Measurements from ENCODE around the gene C2CD4C. TPM values are rescaled to one million over a fixed set of nuclear protein-coding genes. Genes with fewer than 3 reads are reported as not detected.

The C2CD4C gene
- total RNA-seq, 2 experiments from 2014 or later, result 0.09 to 0.11 TPM

- no peaks in the 10 kb centered on the region for H3K9me3 Mint-ChIP-seq (ENCODE audit: low read depth)
- H3K27ac Mint-ChIP-seq, result no peak overlapping the region
- H3K4me3 Mint-ChIP-seq, result no peak overlapping the region
- intact Hi-C loops (cut with DNase I, micrococcal nuclease), result no loop called here
- peaks cover 11% of the 10 kb centered on the region for H3K27me3 Mint-ChIP-seq
- H3K4me1 Mint-ChIP-seq, result peaks cover 6% of the 10 kb centered on the region
- ChIA-PET CTCF (interaction anchor here (1.8 kb wide), 1 partner anchor 96 kb away, joined by 4 read pairs; no protein-coding TSS in a partner anchor), POLR2A (no interaction called here)
- H3K36me3 Mint-ChIP-seq (ENCODE audit: low read depth), result no peaks in the 10 kb centered on the region
- ATAC-seq, result no peak
- no peak for DNase-seq
These were observed 1.4 kb upstream of the C2CD4C start for GRCh38 chr19:410243-410781.

- Mint-ChIP-seq H3K4me3 (peak overlapping the region; percentile 40), H3K4me1 (peaks cover 6% of the 10 kb centered on the region), H3K27ac (no peak overlapping the region), H3K27me3 (peaks cover 11% of the 10 kb centered on the region), H3K36me3 (ENCODE audit: low read depth) (no peaks in the 10 kb centered on the region), H3K9me3 (ENCODE audit: low read depth) (no peaks in the 10 kb centered on the region)
- CTCF ChIA-PET, result interaction anchor here (1.8 kb wide), 1 partner anchor 97 kb away, joined by 4 read pairs; no protein-coding TSS in a partner anchor
- intact Hi-C loops (cut with DNase I, micrococcal nuclease), result no loop called here
- POLR2A ChIA-PET, result no interaction called here
- peak; percentile 50 for ATAC-seq
- peak; percentile 33 for DNase-seq
These were observed 732 bp upstream of the C2CD4C start for GRCh38 chr19:409516-410242.

- DNase-seq (no peak), ATAC-seq (no peak)
- POLR2A ChIA-PET, result no interaction called here
- H3K4me3 Mint-ChIP-seq, result no peak overlapping the region
- H3K27ac Mint-ChIP-seq, result no peak overlapping the region
- intact Hi-C loops (cut with DNase I, micrococcal nuclease), result no loop called here
- peaks cover 13% of the 10 kb centered on the region for H3K27me3 Mint-ChIP-seq
- peaks cover 6% of the 10 kb centered on the region for H3K4me1 Mint-ChIP-seq
- H3K36me3 Mint-ChIP-seq (ENCODE audit: low read depth), result no peaks in the 10 kb centered on the region
- CTCF ChIA-PET, result interaction anchor here (1.8 kb wide), 1 partner anchor 98 kb away, joined by 4 read pairs; no protein-coding TSS in a partner anchor
- no peaks in the 10 kb centered on the region for H3K9me3 Mint-ChIP-seq (ENCODE audit: low read depth)
These were observed 476 bp downstream of the C2CD4C start for GRCh38 chr19:408441-408901.

GRCh38 chr19:407511-408440, 1.2 kb downstream of the C2CD4C start:
- intact Hi-C loops (cut with DNase I, micrococcal nuclease), result no loop called here
- Mint-ChIP-seq H3K36me3 (ENCODE audit: low read depth) (no peaks in the 10 kb centered on the region), H3K4me3 (no peak overlapping the region), H3K27me3 (peaks cover 20% of the 10 kb centered on the region), H3K4me1 (peaks cover 6% of the 10 kb centered on the region), H3K27ac (no peak overlapping the region), H3K9me3 (ENCODE audit: low read depth) (no peaks in the 10 kb centered on the region)
- POLR2A ChIA-PET, result no interaction called here
- ATAC-seq (no peak), DNase-seq (no peak)
- CTCF ChIA-PET, result no interaction called here

- no peak overlapping the region for H3K4me3 Mint-ChIP-seq
- no peaks in the 10 kb centered on the region for H3K36me3 Mint-ChIP-seq (ENCODE audit: low read depth)
- DNase-seq (no peak), ATAC-seq (no peak)
- no peaks in the 10 kb centered on the region for H3K9me3 Mint-ChIP-seq (ENCODE audit: low read depth)
- ChIA-PET CTCF (no interaction called here), POLR2A (no interaction called here)
- peaks cover 21% of the 10 kb centered on the region for H3K27me3 Mint-ChIP-seq
- intact Hi-C loops (cut with DNase I, micrococcal nuclease), result no loop called here
- no peak overlapping the region for H3K27ac Mint-ChIP-seq
- peaks cover 6% of the 10 kb centered on the region for H3K4me1 Mint-ChIP-seq
These were observed 1.9 kb downstream of the C2CD4C start for GRCh38 chr19:406971-407510.

- ChIA-PET POLR2A (no interaction called here), CTCF (interaction anchor here (0.7 kb wide), 1 partner anchor 26 kb away, joined by 3 read pairs; no protein-coding TSS in a partner anchor)
- H3K27ac Mint-ChIP-seq, result no peak overlapping the region
- DNase-seq (no peak), ATAC-seq (no peak)
- peaks cover 21% of the 10 kb centered on the region for H3K27me3 Mint-ChIP-seq
- peaks cover 6% of the 10 kb centered on the region for H3K4me1 Mint-ChIP-seq
- no peak overlapping the region for H3K4me3 Mint-ChIP-seq
- H3K9me3 Mint-ChIP-seq (ENCODE audit: low read depth), result no peaks in the 10 kb centered on the region
- intact Hi-C loops (cut with DNase I, micrococcal nuclease), result no loop called here
- no peaks in the 10 kb centered on the region for H3K36me3 Mint-ChIP-seq (ENCODE audit: low read depth)
These were observed 2.7 kb downstream of the C2CD4C start for GRCh38 chr19:406135-406781.

- Mint-ChIP-seq H3K9me3 (ENCODE audit: low read depth) (no peaks in the 10 kb centered on the region), H3K4me3 (no peak overlapping the region), H3K36me3 (ENCODE audit: low read depth) (no peaks in the 10 kb centered on the region), H3K27me3 (peaks cover 21% of the 10 kb centered on the region), H3K4me1 (peaks cover 6% of the 10 kb centered on the region), H3K27ac (no peak overlapping the region)
- ChIA-PET CTCF (interaction anchor here (0.7 kb wide), 1 partner anchor 25 kb away, joined by 3 read pairs; no protein-coding TSS in a partner anchor), POLR2A (no interaction called here)
- DNase-seq (no peak), ATAC-seq (no peak)
- intact Hi-C loops (cut with DNase I, micrococcal nuclease), result no loop called here
These were observed 3.6 kb downstream of the C2CD4C start for GRCh38 chr19:405121-405965.

- Mint-ChIP-seq H3K36me3 (ENCODE audit: low read depth) (no peaks in the 10 kb centered on the region), H3K4me1 (no peaks in the 10 kb centered on the region), H3K27ac (no peak overlapping the region), H3K4me3 (no peak overlapping the region), H3K27me3 (peaks cover 12% of the 10 kb centered on the region), H3K9me3 (ENCODE audit: low read depth) (no peaks in the 10 kb centered on the region)
- ATAC-seq (no peak), DNase-seq (no peak)
- CTCF ChIA-PET, result no interaction called here
- POLR2A ChIA-PET, result no interaction called here
- intact Hi-C loops (cut with DNase I, micrococcal nuclease), result no loop called here
These were observed 5.5 kb downstream of the C2CD4C start for GRCh38 chr19:403221-404027.

- no peak overlapping the region for H3K27ac Mint-ChIP-seq
- no peak overlapping the region for H3K4me3 Mint-ChIP-seq
- POLR2A ChIA-PET, result no interaction called here
- intact Hi-C loops (cut with DNase I, micrococcal nuclease), result no loop called here
- no peaks in the 10 kb centered on the region for H3K9me3 Mint-ChIP-seq (ENCODE audit: low read depth)
- no peaks in the 10 kb centered on the region for H3K36me3 Mint-ChIP-seq (ENCODE audit: low read depth)
- CTCF ChIA-PET, result no interaction called here
- peaks cover 12% of the 10 kb centered on the region for H3K27me3 Mint-ChIP-seq
- ATAC-seq, result no peak
- no peak for DNase-seq
- H3K4me1 Mint-ChIP-seq, result no peaks in the 10 kb centered on the region
These were observed 6.2 kb downstream of the C2CD4C start for GRCh38 chr19:402786-403185.

GRCh38 chr19:401866-402511, 7.0 kb downstream of the C2CD4C start:
- intact Hi-C loops (cut with DNase I, micrococcal nuclease), result no loop called here
- H3K4me3 Mint-ChIP-seq, result no peak overlapping the region
- no peaks in the 10 kb centered on the region for H3K4me1 Mint-ChIP-seq
- H3K36me3 Mint-ChIP-seq (ENCODE audit: low read depth), result no peaks in the 10 kb centered on the region
- ATAC-seq, result no peak
- no peaks in the 10 kb centered on the region for H3K9me3 Mint-ChIP-seq (ENCODE audit: low read depth)
- no peak overlapping the region for H3K27ac Mint-ChIP-seq
- DNase-seq, result no peak
- ChIA-PET CTCF (no interaction called here), POLR2A (no interaction called here)
- H3K27me3 Mint-ChIP-seq, result peaks cover 12% of the 10 kb centered on the region

All from activated CD4-positive, alpha-beta T cell treated with anti-CD3 and anti-CD28 coated beads for 36 hours (primary cell).